SK-N-SH (cell line): Measurements from ENCODE around the gene ADISSP.

Source experiments
- CTCF ChIP-seq: fragments of 200-600 bp; sonication (generic); IDR thresholded peaks from 2 replicates; pipeline ENCODE4 v1.6.1; 2017; ENCODE audit warnings: antibody characterized with exemption, mild to moderate bottlenecking, moderate library complexity
- EP300 ChIP-seq, 2 experiments: IDR thresholded peaks; 2 replicates each; pipeline versions ENCODE4 v1.4.0 to v1.6.1; 2012; ENCODE audit warnings: borderline replicate concordance in 1 of 2, low read depth in 1 of 2, low read length in 1 of 2
- FOXJ3 ChIP-seq: sonication (generic); formaldehyde crosslinking; IDR thresholded peaks from 2 replicates; pipeline ENCODE4 v1.5.1; 2020; ENCODE audit warnings: mild to moderate bottlenecking, missing genetic modification reagents
- RFX5 ChIP-seq: IDR thresholded peaks from 2 replicates; pipeline ENCODE4 v1.6.1; 2012; ENCODE audit warnings: mild to moderate bottlenecking, improper control_type of control experiment, low read length
- USF2 ChIP-seq: fragments of 150-350 bp; IDR thresholded peaks from 2 replicates; pipeline ENCODE4 v1.6.1; 2017; ENCODE audit warnings: antibody characterized with exemption, low read length, low read depth, borderline replicate concordance
- ZBTB33 ChIP-seq: IDR thresholded peaks from 2 replicates; pipeline ENCODE4 v1.4.0; 2012; ENCODE audit warnings: low read depth, borderline replicate concordance

GRCh38 chr20:3783511-3784195 is 16.1 kb upstream of the ADISSP start:
- no peak for TF ChIP-seq CTCF
- no peak for TF ChIP-seq FOXJ3 (CRISPR knock-in tag)
- TF ChIP-seq RFX5, result no peak
- no peak for TF ChIP-seq EP300 (IDR thresholded peaks at IDR 0.05; ENCODE audit: borderline replicate concordance in 1 of 2, low read depth in 1 of 2, low read length in 1 of 2)
- TF ChIP-seq ZBTB33, result no peak
- TF ChIP-seq USF2, result no peak
